HG02885 (cell line): ENCODE results near the gene IL4I1.

Source experiments
- ATAC-seq: cut with Tn5 transposase; IDR thresholded peaks from one replicate; pipeline ENCODE4 v1.9.1; 2021; ENCODE audit warnings: mild to moderate bottlenecking; ENCODE audit not compliant: unreplicated experiment, poor library complexity

The IL4I1 gene

GRCh38 chr19:49869484-49870308 lies 27.0 kb downstream of the IL4I1 start:
- ATAC-seq, result peak; percentile 69

- ATAC-seq, result peak; percentile 6
These were observed 27.6 kb downstream of the IL4I1 start for GRCh38 chr19:49869009-49869483.

- peak; percentile 46 for ATAC-seq
These were observed 29.5 kb downstream of the IL4I1 start, which contains the start of gene PNKP for GRCh38 chr19:49866933-49867782. Gene PNKP (minus strand): TSS chr19:49867576. CDS start chr19:49867204, 372 bp downstream.

- ATAC-seq, result no peak
These were observed 31.8 kb downstream of the IL4I1 start for GRCh38 chr19:49864890-49865289.

- ATAC-seq, result no peak
These were observed 32.8 kb downstream of the IL4I1 start for GRCh38 chr19:49863935-49864320.

GRCh38 chr19:49863254-49863934 lies 33.3 kb downstream of the IL4I1 start:
- no peak for ATAC-seq

GRCh38 chr19:49862391-49863253 lies 34.1 kb downstream of the IL4I1 start:
- ATAC-seq, result no peak

- no peak for ATAC-seq
These were observed 34.9 kb downstream of the IL4I1 start for GRCh38 chr19:49861541-49862378.

GRCh38 chr19:49861107-49861506 lies 35.6 kb downstream of the IL4I1 start:
- no peak for ATAC-seq

- ATAC-seq, result no peak
These were observed 36.2 kb downstream of the IL4I1 start for GRCh38 chr19:49860336-49861102.

GRCh38 chr19:49859682-49860335 lies 36.9 kb downstream of the IL4I1 start:
- ATAC-seq, result no peak

GRCh38 chr19:49858088-49858985 lies 38.4 kb downstream of the IL4I1 start:
- no peak for ATAC-seq

GRCh38 chr19:49857838-49858087 lies 38.9 kb downstream of the IL4I1 start:
- no peak for ATAC-seq

- no peak for ATAC-seq
These were observed 39.4 kb downstream of the IL4I1 start for GRCh38 chr19:49857061-49857837.

- ATAC-seq, result no peak
These were observed 40.1 kb downstream of the IL4I1 start for GRCh38 chr19:49856574-49857021.
